B cell (primary cell): ENCODE data around the gene AUTS2.

Experiments used
- EZH2 ChIP-seq: IDR thresholded peaks from 2 replicates; pipeline ENCODE4 v1.6.1; 2012; ENCODE audit warnings: borderline replicate concordance, low read depth, mild to moderate bottlenecking, moderate library complexity, low read length; ENCODE audit not compliant: insufficient read depth, poor library complexity, severe bottlenecking
- TF ChIP-seq, protein P1 (sequence below): fragments of 200-600 bp; IDR thresholded peaks from one replicate; pipeline ENCODE4 v1.8.0; 2022; ENCODE audit warnings: antibody characterized with exemption, mild to moderate bottlenecking

DNA sequence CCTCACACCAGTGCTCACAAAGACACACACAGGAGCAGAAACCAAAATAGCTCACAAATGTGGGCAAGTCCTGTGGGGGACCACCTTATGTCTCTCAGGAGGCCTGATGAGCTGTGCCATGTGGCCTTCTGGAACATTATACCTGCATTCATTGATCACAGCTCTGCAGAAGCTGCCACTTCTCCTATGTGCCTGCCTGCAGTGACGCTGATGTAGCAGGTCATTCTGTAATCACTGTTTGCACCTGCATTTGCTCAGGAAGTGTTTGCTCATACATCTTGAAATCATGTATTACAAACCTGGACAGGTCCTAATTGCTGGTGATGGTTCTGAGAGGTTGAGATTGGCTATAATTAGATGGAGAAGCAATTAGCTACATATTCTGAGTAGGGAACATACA, 310.2 kb downstream of the AUTS2 start:
- TF ChIP-seq, protein P1, sequence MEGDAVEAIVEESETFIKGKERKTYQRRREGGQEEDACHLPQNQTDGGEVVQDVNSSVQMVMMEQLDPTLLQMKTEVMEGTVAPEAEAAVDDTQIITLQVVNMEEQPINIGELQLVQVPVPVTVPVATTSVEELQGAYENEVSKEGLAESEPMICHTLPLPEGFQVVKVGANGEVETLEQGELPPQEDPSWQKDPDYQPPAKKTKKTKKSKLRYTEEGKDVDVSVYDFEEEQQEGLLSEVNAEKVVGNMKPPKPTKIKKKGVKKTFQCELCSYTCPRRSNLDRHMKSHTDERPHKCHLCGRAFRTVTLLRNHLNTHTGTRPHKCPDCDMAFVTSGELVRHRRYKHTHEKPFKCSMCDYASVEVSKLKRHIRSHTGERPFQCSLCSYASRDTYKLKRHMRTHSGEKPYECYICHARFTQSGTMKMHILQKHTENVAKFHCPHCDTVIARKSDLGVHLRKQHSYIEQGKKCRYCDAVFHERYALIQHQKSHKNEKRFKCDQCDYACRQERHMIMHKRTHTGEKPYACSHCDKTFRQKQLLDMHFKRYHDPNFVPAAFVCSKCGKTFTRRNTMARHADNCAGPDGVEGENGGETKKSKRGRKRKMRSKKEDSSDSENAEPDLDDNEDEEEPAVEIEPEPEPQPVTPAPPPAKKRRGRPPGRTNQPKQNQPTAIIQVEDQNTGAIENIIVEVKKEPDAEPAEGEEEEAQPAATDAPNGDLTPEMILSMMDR = no peak
- no peak for TF ChIP-seq EZH2
